K562 (cell line): ENCODE results near the gene RECQL5. TPM values are rescaled to one million over a fixed set of nuclear protein-coding genes. Genes with fewer than 3 reads are reported as not detected.
A peak's percentile ranks its signal among the peaks of the same experiment; 100 is the strongest.

Experiments
- CC2D1A ChIP-seq: fragments of 450-650 bp; IDR thresholded peaks from 2 replicates; pipeline ENCODE4 v1.6.1; 2017; ENCODE audit warnings: mild to moderate bottlenecking
- CLOCK ChIP-seq: fragments of 250-450 bp; sonication (Bioruptor Pico); IDR thresholded peaks from 2 replicates; pipeline ENCODE4 v1.4.0; 2020; ENCODE audit warnings: mild to moderate bottlenecking, moderate library complexity, borderline replicate concordance
- FOXK2 ChIP-seq, 2 experiments: fragments of 450-650 bp; IDR thresholded peaks in 1 of 2; conservative IDR thresholded peaks in 1 of 2; 2 replicates each; pipeline ENCODE4 v1.6.1; 2016; ENCODE audit warnings: low read depth in 2 of 2, mild to moderate bottlenecking in 1 of 2
- KDM1A ChIP-seq, 2 experiments: fragments of 450-650 bp; IDR thresholded peaks; 2 replicates each; pipeline ENCODE4 v1.6.1; 2016; ENCODE audit warnings: mild to moderate bottlenecking in 2 of 2
- MCM3 ChIP-seq: fragments of 450-650 bp; IDR thresholded peaks from 2 replicates; pipeline ENCODE4 v1.6.1; 2016
- MNT ChIP-seq, 2 experiments: fragments of 450-650 bp; conservative IDR thresholded peaks; 2 replicates each; pipeline ENCODE4 v1.6.1; 2017; ENCODE audit warnings: mild to moderate bottlenecking in 2 of 2, moderate library complexity in 2 of 2
- NCOA4 ChIP-seq: fragments of 450-650 bp; IDR thresholded peaks from 2 replicates; pipeline ENCODE4 v1.6.1; 2018; ENCODE audit warnings: mild to moderate bottlenecking; ENCODE audit not compliant: partially characterized antibody
- NR2F6 ChIP-seq: fragments of 450-650 bp; formaldehyde crosslinking; IDR thresholded peaks from 2 replicates; pipeline ENCODE4 v1.4.0; 2020; ENCODE audit warnings: mild to moderate bottlenecking
- PHB ChIP-seq: fragments of 250-450 bp; sonication (Bioruptor Pico); IDR thresholded peaks from 2 replicates; pipeline ENCODE4 v1.5.0; 2021
- POLR2AphosphoS5 ChIP-seq: IDR thresholded peaks from 2 replicates; pipeline ENCODE4 v1.6.1; 2011; ENCODE audit warnings: mild to moderate bottlenecking, low read depth, low read length, moderate library complexity; ENCODE audit not compliant: control insufficient read depth, insufficient read depth
- POLR2B ChIP-seq: fragments of 450-650 bp; IDR thresholded peaks from 2 replicates; pipeline ENCODE4 v1.6.1; 2018; ENCODE audit warnings: low read depth; ENCODE audit not compliant: partially characterized antibody
- TBP ChIP-seq: optimal IDR thresholded peaks from 2 replicates; pipeline ENCODE3; 2011; ENCODE audit warnings: low read depth, low read length, improper control_type of control experiment
- TCF3 ChIP-seq: sonication (generic); formaldehyde crosslinking; IDR thresholded peaks from 2 replicates; pipeline ENCODE4 v1.4.0; 2020; ENCODE audit warnings: mild to moderate bottlenecking, missing genetic modification reagents
- TCF7 ChIP-seq: sonication (generic); IDR thresholded peaks from 2 replicates; pipeline ENCODE4 v1.6.1; 2016; ENCODE audit warnings: antibody characterized with exemption, borderline replicate concordance
- USF2 ChIP-seq: sonication (generic); formaldehyde crosslinking; IDR thresholded peaks from 2 replicates; pipeline ENCODE4 v1.5.0; 2020; ENCODE audit warnings: missing genetic modification reagents
- ZC3H11A ChIP-seq: IDR thresholded peaks from 2 replicates; pipeline ENCODE4 v1.6.1; 2012; ENCODE audit warnings: low read depth, low read length, improper control_type of control experiment
- ZC3H8 ChIP-seq: fragments of 450-650 bp; IDR thresholded peaks from 2 replicates; pipeline ENCODE4 v1.6.1; 2017
- ZNF184 ChIP-seq: sonication (generic); formaldehyde crosslinking; IDR thresholded peaks from 2 replicates; pipeline ENCODE4 v1.5.0; 2020; ENCODE audit warnings: missing genetic modification reagents
- ZNF280A ChIP-seq: fragments of 450-650 bp; IDR thresholded peaks from 2 replicates; pipeline ENCODE4 v1.6.1; 2018; ENCODE audit warnings: mild to moderate bottlenecking, low read depth; ENCODE audit not compliant: partially characterized antibody
- ZNF384 ChIP-seq: IDR thresholded peaks from 2 replicates; pipeline ENCODE4 v1.6.1; 2012; ENCODE audit warnings: low read depth, low read length, improper control_type of control experiment
- ZNF639 ChIP-seq, 2 experiments: fragments of 200-800 bp in 1 of 2; sonication (Bioruptor generic) in 1 of 2; sonication (generic) in 1 of 2; formaldehyde crosslinking in 1 of 2; IDR thresholded peaks in 1 of 2; conservative IDR thresholded peaks in 1 of 2; 2 replicates each; pipeline versions ENCODE4 v1.5.0 to v1.6.1; 2016 to 2020; ENCODE audit warnings: missing compliant biosample characterization in 1 of 2, missing genetic modification characterization in 1 of 2, missing genetic modification reagents in 1 of 2
- polyA plus RNA-seq, 8 experiments: library from polyadenylated mRNA; depleted of rRNA in 4 of 8; stranded (reverse) in 5 of 8; unstranded in 3 of 8; fragments of >200 nt; fragmentation: Nextera tagmentation in 2 of 8; fragmentation: Illumina TruSeq in 1 of 8; extraction: Ambion mirVana in 2 of 8; extraction: Trizol in 1 of 8; gene quantifications; 2 replicates each; pipeline versions ENCODE4 v1.2.1 to v1.2.3, GENCODE V29; 2011 to 2014; ENCODE audit warnings: inconsistent platforms in 1 of 8, missing spikeins in 1 of 8
- total RNA-seq, 7 experiments: library from RNA; depleted of rRNA in 6 of 7; stranded (reverse); fragments of >200 nt in 6 of 7; fragmentation: Illumina TruSeq in 2 of 7; extraction: Trizol in 2 of 7; gene quantifications; 2 replicates each; pipeline versions ENCODE4 v1.2.1 to v1.2.3, GENCODE V29; 2011 to 2021; ENCODE audit warnings: low replicate concordance in 1 of 7

RECQL5 gene
- total and polyA plus RNA-seq, 9 of the 15 experiments (the other 6 are each of a cell fraction or from before 2014, with no cell fraction given): 4.1 to 34.8 (median 16.4) TPM

- no peak for TF ChIP-seq MNT (conservative IDR thresholded peaks at IDR 0.05)
- peak; percentile 52; the same call in 1 of the 2 replicates for TF ChIP-seq TCF3 (CRISPR knock-in tag)
- TF ChIP-seq POLR2AphosphoS5: peak; percentile 11; the same call in 1 of the 2 replicates
- TF ChIP-seq USF2: no peak
- no peak for TF ChIP-seq NR2F6
- no peak for TF ChIP-seq MCM3
- no peak for TF ChIP-seq ZC3H8
- TF ChIP-seq FOXK2 (conservative IDR thresholded peaks at IDR 0.05 in 1 of 2, IDR thresholded peaks at IDR 0.05 in 1 of 2; ENCODE audit: low read depth in 2 of 2): no peak
- TF ChIP-seq ZNF184 (CRISPR knock-in tag): no peak
- TF ChIP-seq TCF7: no peak
- no peak for TF ChIP-seq KDM1A (IDR thresholded peaks at IDR 0.05)
- no peak for TF ChIP-seq POLR2B
- no peak for TF ChIP-seq ZC3H11A
- TF ChIP-seq PHB: no peak
- TF ChIP-seq ZNF384: no peak
- no peak for TF ChIP-seq CC2D1A
- TF ChIP-seq ZNF639 (CRISPR knock-in tag; conservative IDR thresholded peaks at IDR 0.05 in 1 of 2, IDR thresholded peaks at IDR 0.05 in 1 of 2): no peak
- no peak for TF ChIP-seq TBP
- TF ChIP-seq NCOA4: no peak
- TF ChIP-seq ZNF280A: no peak
- no peak for TF ChIP-seq CLOCK (CRISPR knock-in tag)
These were observed 40.2 kb upstream of the RECQL5 start (continued) for GRCh38 chr17:75707079-75707571.
